Measurements from ENCODE around the gene DEFB119.
"Not testable (repeated sequence)": the region's sequence is repeated elsewhere in the genome, so short reads cannot be mapped to it uniquely, and the experiment has no call there.

The DEFB119 gene

GRCh38 chr20:31390490-31390889 is at the start of gene DEFB119:
Gene DEFB119 (minus strand): TSS chr20:31390590. CDS start chr20:31390483, 107 bp downstream.
- Histone ChIP-seq H3K9me3 (ENCODE audit: low read depth, low read length) (no peaks in the 10 kb centered on the region), H3K27ac (no peak within 1 kb of the TSS), H3K9ac (ENCODE audit: insufficient read length) (no peak within 1 kb of the TSS), H3K36me3 (ENCODE audit: insufficient read depth, low read length) (no peaks in the 10 kb centered on the region), H3K4me3 (no peak within 1 kb of the TSS)
- TF ChIP-seq FOXP2 (optimal IDR thresholded peaks at IDR 0.05; ENCODE audit: control extremely low read depth, extremely low read length, insufficient read depth) (no peak), EZH2 (IDR thresholded peaks at IDR 0.05) (no peak), POLR2AphosphoS5 (IDR thresholded peaks at IDR 0.05; ENCODE audit: borderline replicate concordance, low read depth, low read length) (no peak)
- no peak for DNase-seq (ENCODE audit: low read depth, low spot score)

GRCh38 chr20:31430568-31431115 is 40.3 kb upstream of the DEFB119 start:
- Histone ChIP-seq H3K27ac (peak overlapping the region; percentile 80), H3K36me3 (ENCODE audit: insufficient read depth, low read length) (no peaks in the 10 kb centered on the region), H3K9me3 (ENCODE audit: low read depth, low read length) (no peaks in the 10 kb centered on the region), H3K9ac (ENCODE audit: insufficient read length) (no peak overlapping the region), H3K4me3 (peak overlapping the region; percentile 41)
- peak; percentile 68 for DNase-seq (ENCODE audit: low read depth, low spot score)
- TF ChIP-seq EZH2 (IDR thresholded peaks at IDR 0.05) = no peak
- TF ChIP-seq FOXP2 (optimal IDR thresholded peaks at IDR 0.05; ENCODE audit: control extremely low read depth, extremely low read length, insufficient read depth) = no peak
- no peak for TF ChIP-seq POLR2AphosphoS5 (IDR thresholded peaks at IDR 0.05; ENCODE audit: borderline replicate concordance, low read depth, low read length)

DNA sequence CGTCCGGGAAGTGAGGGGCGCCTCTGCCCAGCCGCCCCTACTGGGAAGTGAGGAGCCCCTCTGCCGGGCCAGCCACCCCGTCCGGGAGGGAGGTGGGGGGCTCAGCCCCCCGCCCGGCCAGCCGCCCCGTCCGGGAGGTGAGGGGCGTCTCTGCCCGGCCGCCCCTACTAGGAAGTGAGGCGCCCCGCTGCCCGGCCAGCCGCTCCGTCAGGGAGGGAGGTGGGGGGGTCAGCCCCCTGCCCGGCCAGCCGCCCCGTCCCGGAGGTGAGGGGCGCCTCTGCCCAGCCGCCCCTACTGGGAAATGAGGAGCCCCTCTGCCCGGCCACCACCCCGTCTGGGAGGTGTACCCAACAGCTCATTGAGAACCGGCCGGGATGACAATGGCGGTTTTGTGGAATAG is 37.2 kb upstream of the DEFB119 start:
- H3K4me3 ChIP-seq; H3K9ac ChIP-seq (ENCODE audit: insufficient read length); DNase-seq (ENCODE audit: low read depth, low spot score); H3K36me3 ChIP-seq (ENCODE audit: insufficient read depth, low read length); H3K9me3 ChIP-seq (ENCODE audit: low read depth, low read length); H3K27ac ChIP-seq: not testable (repeated sequence)

DNA sequence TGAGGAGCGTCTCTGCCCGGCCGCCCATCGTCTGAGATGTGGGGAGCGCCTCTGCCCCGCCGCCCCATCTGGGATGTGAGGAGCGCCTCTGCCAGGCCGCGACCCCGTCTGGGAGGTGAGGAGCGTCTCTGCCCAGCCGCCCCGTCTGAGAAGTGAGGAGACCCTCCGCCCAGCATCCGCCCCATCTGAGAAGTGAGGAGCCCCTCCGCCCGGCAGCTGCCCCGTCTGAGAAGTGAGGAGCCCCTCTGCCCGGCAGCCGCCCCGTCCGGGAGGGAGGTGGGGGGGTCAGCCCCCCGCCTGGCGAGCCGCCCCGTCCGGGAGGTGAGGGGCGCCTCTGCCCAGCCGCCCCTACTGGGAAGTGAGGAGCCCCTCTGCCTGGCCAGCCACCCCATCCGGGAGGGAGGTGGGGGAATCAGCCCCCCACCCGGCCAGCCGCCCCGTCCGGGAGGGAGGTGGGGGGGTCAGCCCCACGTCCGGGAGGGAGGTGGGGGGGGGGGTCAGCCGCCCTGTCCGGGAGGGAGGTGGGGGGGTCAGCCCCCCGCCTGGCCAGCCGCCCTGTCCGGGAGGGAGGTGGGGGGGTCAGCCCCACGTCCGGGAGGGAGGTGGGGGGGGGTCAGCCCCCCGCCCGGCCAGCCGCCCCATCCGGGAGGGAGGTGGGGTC is 36.6 kb upstream of the DEFB119 start:
- H3K9ac ChIP-seq (ENCODE audit: insufficient read length) = not testable (repeated sequence)

DNA sequence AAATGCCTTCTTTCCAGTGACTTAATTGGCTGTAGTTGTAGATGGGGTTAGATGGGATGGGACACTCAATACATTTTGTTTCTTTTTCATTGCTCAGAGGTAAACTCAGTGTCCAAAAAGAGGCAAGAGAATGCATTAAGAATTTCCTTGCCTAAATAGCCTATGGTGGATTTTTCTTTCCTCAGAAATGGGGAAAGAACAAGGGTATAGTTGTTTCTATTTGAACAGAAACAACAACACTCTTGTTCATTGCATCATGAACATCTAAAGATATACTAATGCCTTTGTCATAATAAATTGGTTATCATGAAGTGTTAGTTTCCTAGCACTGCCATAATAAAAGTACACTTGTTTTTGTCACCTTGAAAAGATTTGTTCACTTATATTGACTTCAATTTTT is 35.4 kb upstream of the DEFB119 start:
- no peak overlapping the region for H3K27ac ChIP-seq
- TF ChIP-seq POLR2AphosphoS5 (IDR thresholded peaks at IDR 0.05; ENCODE audit: borderline replicate concordance, low read depth, low read length) = no peak
- no peak for TF ChIP-seq EZH2 (IDR thresholded peaks at IDR 0.05)
- DNase-seq (ENCODE audit: low read depth, low spot score) = no peak
- no peaks in the 10 kb centered on the region for H3K9me3 ChIP-seq (ENCODE audit: low read depth, low read length)
- H3K4me3 ChIP-seq = no peak overlapping the region
- H3K36me3 ChIP-seq (ENCODE audit: insufficient read depth, low read length) = no peaks in the 10 kb centered on the region
- no peak overlapping the region for H3K9ac ChIP-seq (ENCODE audit: insufficient read length)

More for the DNA sequence above, 36.6 kb upstream of the DEFB119 start:
- H3K27ac ChIP-seq; H3K36me3 ChIP-seq (ENCODE audit: insufficient read depth, low read length); DNase-seq (ENCODE audit: low read depth, low spot score); H3K4me3 ChIP-seq; H3K9me3 ChIP-seq (ENCODE audit: low read depth, low read length): not testable (repeated sequence)

DNA sequence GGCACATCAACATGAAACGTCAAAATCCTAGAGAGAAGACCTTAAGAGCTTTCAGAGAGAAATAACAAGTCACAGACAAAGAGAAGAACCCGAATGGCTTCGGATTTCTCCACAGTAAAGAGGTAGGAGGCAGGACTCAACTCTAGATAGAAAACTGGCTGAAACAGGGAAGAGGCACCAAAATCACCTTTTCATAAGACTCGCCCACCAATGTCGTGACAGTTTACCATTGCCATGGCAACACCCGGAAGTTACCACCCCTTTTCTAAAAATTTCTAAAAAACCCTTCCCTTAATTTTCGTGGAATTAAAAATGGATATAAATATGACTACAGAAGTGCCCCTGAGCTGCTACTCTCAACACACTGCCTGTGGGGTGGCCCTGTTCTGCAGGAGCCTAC is 27.9 kb upstream of the DEFB119 start:
- no peak for DNase-seq (ENCODE audit: low read depth, low spot score)

DNA sequence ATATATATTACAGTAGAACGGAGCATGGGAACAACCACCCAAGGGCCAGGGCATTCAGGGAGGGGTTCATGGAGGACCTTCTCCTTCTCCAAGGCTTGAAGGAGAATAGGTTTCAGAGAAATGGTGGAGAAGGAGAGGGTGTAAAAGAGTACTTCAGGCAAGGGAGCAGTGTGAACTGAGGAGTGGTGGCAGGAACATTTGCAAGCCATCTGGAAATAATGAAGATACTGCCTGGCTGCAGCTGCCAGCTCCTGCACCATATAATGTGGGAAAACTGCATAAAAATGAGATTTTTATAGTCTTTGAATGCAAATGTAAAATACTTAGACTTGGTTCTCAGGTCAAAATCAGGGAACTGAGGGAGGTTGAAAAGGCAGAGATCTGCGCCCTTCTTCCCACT is 25.3 kb upstream of the DEFB119 start:
- no peak for DNase-seq (ENCODE audit: low read depth, low spot score)
- TF ChIP-seq EZH2 (IDR thresholded peaks at IDR 0.05) (no peak), FOXP2 (optimal IDR thresholded peaks at IDR 0.05; ENCODE audit: control extremely low read depth, extremely low read length, insufficient read depth) (no peak), POLR2AphosphoS5 (IDR thresholded peaks at IDR 0.05; ENCODE audit: borderline replicate concordance, low read depth, low read length) (no peak)
- Histone ChIP-seq H3K36me3 (ENCODE audit: insufficient read depth, low read length) (no peaks in the 10 kb centered on the region), H3K9ac (ENCODE audit: insufficient read length) (no peak overlapping the region), H3K9me3 (ENCODE audit: low read depth, low read length) (no peaks in the 10 kb centered on the region), H3K4me3 (no peak overlapping the region), H3K27ac (no peak overlapping the region)

More for the DNA sequence above, 27.9 kb upstream of the DEFB119 start:
- Histone ChIP-seq H3K9me3 (ENCODE audit: low read depth, low read length) (no peaks in the 10 kb centered on the region), H3K4me3 (no peak overlapping the region), H3K9ac (ENCODE audit: insufficient read length) (no peak overlapping the region), H3K27ac (no peak overlapping the region), H3K36me3 (ENCODE audit: insufficient read depth, low read length) (no peaks in the 10 kb centered on the region)
- TF ChIP-seq EZH2 (IDR thresholded peaks at IDR 0.05) (no peak), FOXP2 (optimal IDR thresholded peaks at IDR 0.05; ENCODE audit: control extremely low read depth, extremely low read length, insufficient read depth) (no peak), POLR2AphosphoS5 (IDR thresholded peaks at IDR 0.05; ENCODE audit: borderline replicate concordance, low read depth, low read length) (no peak)

DNA sequence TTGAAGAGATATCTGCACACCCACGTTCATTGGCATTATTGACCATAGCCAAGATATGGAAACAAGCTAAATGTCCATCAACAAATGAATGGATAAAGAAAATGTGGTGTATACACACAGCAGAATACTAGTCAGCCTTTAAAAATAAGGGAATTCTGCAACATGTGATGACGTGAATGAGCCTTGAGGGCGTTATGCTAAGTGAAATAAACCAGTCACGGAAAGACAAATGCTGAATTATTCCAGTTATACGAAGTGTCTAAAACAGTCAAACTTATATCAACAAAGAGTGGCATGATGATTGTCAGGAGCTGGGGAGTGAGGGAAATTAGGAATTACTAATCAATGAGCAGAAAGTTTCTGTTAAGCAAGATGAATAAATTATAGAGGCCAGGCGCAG is 24.0 kb upstream of the DEFB119 start:
- H3K9me3 ChIP-seq (ENCODE audit: low read depth, low read length) = no peaks in the 10 kb centered on the region
- H3K9ac ChIP-seq (ENCODE audit: insufficient read length) = no peak overlapping the region
- H3K4me3 ChIP-seq = no peak overlapping the region
- no peak overlapping the region for H3K27ac ChIP-seq
- H3K36me3 ChIP-seq (ENCODE audit: insufficient read depth, low read length) = no peaks in the 10 kb centered on the region
- DNase-seq (ENCODE audit: low read depth, low spot score) = no peak
- TF ChIP-seq FOXP2 (optimal IDR thresholded peaks at IDR 0.05; ENCODE audit: control extremely low read depth, extremely low read length, insufficient read depth) (no peak), POLR2AphosphoS5 (IDR thresholded peaks at IDR 0.05; ENCODE audit: borderline replicate concordance, low read depth, low read length) (no peak)

GRCh38 chr20:31410011-31410410 is 19.6 kb upstream of the DEFB119 start:
- no peak for TF ChIP-seq EZH2 (IDR thresholded peaks at IDR 0.05)
- no peak for TF ChIP-seq POLR2AphosphoS5 (IDR thresholded peaks at IDR 0.05; ENCODE audit: borderline replicate concordance, low read depth, low read length)
- no peak for TF ChIP-seq FOXP2 (optimal IDR thresholded peaks at IDR 0.05; ENCODE audit: control extremely low read depth, extremely low read length, insufficient read depth)
- no peak for DNase-seq (ENCODE audit: low read depth, low spot score)
- Histone ChIP-seq H3K4me3 (no peak overlapping the region), H3K9me3 (ENCODE audit: low read depth, low read length) (no peaks in the 10 kb centered on the region), H3K9ac (ENCODE audit: insufficient read length) (no peak overlapping the region), H3K36me3 (ENCODE audit: insufficient read depth, low read length) (no peaks in the 10 kb centered on the region), H3K27ac (no peak overlapping the region)

Measured in SK-N-MC (cell line).